Activated naive CD8-positive, alpha-beta T cell treated with anti-CD3 and anti-CD28 coated beads, Interleukin-2, amount 10 ng/mL, durations not matched to agents 7 days and 5 days (primary cell): ENCODE results near the gene ARMCX2. TPM values are rescaled to one million over a fixed set of nuclear protein-coding genes. Genes with fewer than 3 reads are reported as not detected.

Experiments used
- ATAC-seq: fragments of 150-1000 bp; cut with Tn5 transposase; one replicate; pipeline ENCODE4 v1.10.0; 2021; ENCODE audit warnings: low read depth, moderate library complexity
- POLR2A ChIA-PET: fragments of 350-600 bp; sonication (Branson Sonifier 250); formaldehyde crosslinking; loops from one replicate; lab custom pipeline; 2021; ENCODE audit warnings: antibody characterized with exemption; lab: Charles Lee
- DNase-seq: peaks from one replicate; pipeline ENCODE4 v3.0.0; 2021
- H3K27ac Mint-ChIP-seq: one replicate; pipeline ENCODE4 v1.8.0; 2022; ENCODE audit warnings: mild to moderate bottlenecking, mixed read lengths
- H3K27me3 Mint-ChIP-seq: one replicate; pipeline ENCODE4 v1.8.0; 2022; ENCODE audit warnings: mild to moderate bottlenecking, moderate library complexity, mixed read lengths
- H3K36me3 Mint-ChIP-seq: one replicate; pipeline ENCODE4 v1.8.0; 2021; ENCODE audit warnings: mild to moderate bottlenecking, mixed read lengths
- H3K4me1 Mint-ChIP-seq: one replicate; pipeline ENCODE4 v1.8.0; 2021; ENCODE audit warnings: mixed read lengths
- H3K4me3 Mint-ChIP-seq: one replicate; pipeline ENCODE4 v1.8.0; 2022; ENCODE audit warnings: mild to moderate bottlenecking, moderate library complexity, mixed read lengths
- H3K9me3 Mint-ChIP-seq: one replicate; pipeline ENCODE4 v1.8.0; 2021; ENCODE audit warnings: mixed read lengths
- total RNA-seq, 2 experiments: library from RNA; stranded (reverse); gene quantifications; one replicate each; pipeline ENCODE4 v1.2.3, GENCODE V29; 2021

Gene ARMCX2
- total RNA-seq = 10 to 100 TPM in 1 of 2 experiments, 1 to 10 TPM in 1; 8.8 to 10.9 TPM

GRCh38 chrX:101659601-101660063 lies at the start of gene ARMCX2:
Gene ARMCX2 (minus strand): TSS chrX:101659850. CDS start chrX:101657588, 2,262 bp downstream.
- DNase-seq = no peak
- H3K36me3 Mint-ChIP-seq = no peaks in the 10 kb centered on the region
- peak within 1 kb of the TSS; percentile 58 for H3K27ac Mint-ChIP-seq
- POLR2A ChIA-PET = no interaction called here
- peaks cover 15% of the 10 kb centered on the region for H3K4me1 Mint-ChIP-seq
- peak; percentile 33 for ATAC-seq
- H3K9me3 Mint-ChIP-seq = no peaks in the 10 kb centered on the region
- peaks cover 5% of the 10 kb centered on the region for H3K27me3 Mint-ChIP-seq
- H3K4me3 Mint-ChIP-seq = peak within 1 kb of the TSS; percentile 81

- H3K4me1 Mint-ChIP-seq = no peaks in the 10 kb centered on the region
- POLR2A ChIA-PET = no interaction called here
- no peak for ATAC-seq
- no peak overlapping the region for H3K4me3 Mint-ChIP-seq
- no peak for DNase-seq
- no peak overlapping the region for H3K27ac Mint-ChIP-seq
- no peaks in the 10 kb centered on the region for H3K27me3 Mint-ChIP-seq
- no peaks in the 10 kb centered on the region for H3K9me3 Mint-ChIP-seq
- H3K36me3 Mint-ChIP-seq = no peaks in the 10 kb centered on the region
These were observed 49.7 kb upstream of the ARMCX2 start for GRCh38 chrX:101709384-101709783.

GRCh38 chrX:101708163-101708562 lies 48.5 kb upstream of the ARMCX2 start:
- DNase-seq (no peak), ATAC-seq (no peak)
- POLR2A ChIA-PET = no interaction called here
- Mint-ChIP-seq H3K27ac (no peak overlapping the region), H3K4me3 (no peak overlapping the region), H3K4me1 (no peaks in the 10 kb centered on the region), H3K36me3 (no peaks in the 10 kb centered on the region), H3K9me3 (no peaks in the 10 kb centered on the region), H3K27me3 (no peaks in the 10 kb centered on the region)

GRCh38 chrX:101693476-101693875 lies 33.8 kb upstream of the ARMCX2 start:
- Mint-ChIP-seq H3K4me1 (peaks cover 5% of the 10 kb centered on the region), H3K27ac (no peak overlapping the region), H3K36me3 (no peaks in the 10 kb centered on the region), H3K27me3 (peaks cover 5% of the 10 kb centered on the region), H3K4me3 (no peak overlapping the region), H3K9me3 (no peaks in the 10 kb centered on the region)
- DNase-seq (no peak), ATAC-seq (no peak)
- POLR2A ChIA-PET = no interaction called here

GRCh38 chrX:101691835-101692234 lies 32.2 kb upstream of the ARMCX2 start:
- Mint-ChIP-seq H3K27me3 (no peaks in the 10 kb centered on the region), H3K4me3 (no peak overlapping the region), H3K27ac (no peak overlapping the region), H3K9me3 (no peaks in the 10 kb centered on the region), H3K4me1 (peaks cover 7% of the 10 kb centered on the region), H3K36me3 (no peaks in the 10 kb centered on the region)
- DNase-seq = no peak
- ATAC-seq = no peak
- POLR2A ChIA-PET = no interaction called here

GRCh38 chrX:101686574-101686973 lies 26.9 kb upstream of the ARMCX2 start:
- Mint-ChIP-seq H3K27me3 (peaks cover 5% of the 10 kb centered on the region), H3K4me3 (no peak overlapping the region), H3K36me3 (no peaks in the 10 kb centered on the region), H3K9me3 (no peaks in the 10 kb centered on the region), H3K4me1 (peaks cover 4% of the 10 kb centered on the region), H3K27ac (no peak overlapping the region)
- no peak for ATAC-seq
- POLR2A ChIA-PET = no interaction called here
- no peak for DNase-seq

- DNase-seq (no peak), ATAC-seq (no peak)
- no peak overlapping the region for H3K27ac Mint-ChIP-seq
- H3K4me1 Mint-ChIP-seq = peaks cover 4% of the 10 kb centered on the region
- H3K36me3 Mint-ChIP-seq = no peaks in the 10 kb centered on the region
- H3K9me3 Mint-ChIP-seq = no peaks in the 10 kb centered on the region
- H3K27me3 Mint-ChIP-seq = peaks cover 5% of the 10 kb centered on the region
- POLR2A ChIA-PET = no interaction called here
- H3K4me3 Mint-ChIP-seq = no peak overlapping the region
These were observed 26.3 kb upstream of the ARMCX2 start for GRCh38 chrX:101685923-101686322.

GRCh38 chrX:101682723-101683122 lies 23.1 kb upstream of the ARMCX2 start:
- Mint-ChIP-seq H3K4me3 (no peak overlapping the region), H3K36me3 (no peaks in the 10 kb centered on the region), H3K27me3 (peaks cover 5% of the 10 kb centered on the region), H3K9me3 (no peaks in the 10 kb centered on the region), H3K27ac (no peak overlapping the region), H3K4me1 (no peaks in the 10 kb centered on the region)
- ATAC-seq = no peak
- DNase-seq = no peak
- POLR2A ChIA-PET = no interaction called here

- Mint-ChIP-seq H3K27ac (no peak overlapping the region), H3K4me3 (no peak overlapping the region), H3K9me3 (no peaks in the 10 kb centered on the region), H3K36me3 (no peaks in the 10 kb centered on the region), H3K27me3 (no peaks in the 10 kb centered on the region), H3K4me1 (no peaks in the 10 kb centered on the region)
- POLR2A ChIA-PET = no interaction called here
- DNase-seq = no peak
- ATAC-seq = no peak
These were observed 17.4 kb upstream of the ARMCX2 start for GRCh38 chrX:101677028-101677427.

- DNase-seq (no peak), ATAC-seq (no peak)
- no peaks in the 10 kb centered on the region for H3K36me3 Mint-ChIP-seq
- H3K4me1 Mint-ChIP-seq = no peaks in the 10 kb centered on the region
- no peak overlapping the region for H3K4me3 Mint-ChIP-seq
- no peaks in the 10 kb centered on the region for H3K27me3 Mint-ChIP-seq
- POLR2A ChIA-PET = no interaction called here
- H3K27ac Mint-ChIP-seq = no peak overlapping the region
- H3K9me3 Mint-ChIP-seq = no peaks in the 10 kb centered on the region
These were observed 16.9 kb upstream of the ARMCX2 start for GRCh38 chrX:101676571-101676970.

GRCh38 chrX:101668143-101668542 lies 8.5 kb upstream of the ARMCX2 start:
- Mint-ChIP-seq H3K9me3 (peaks cover 1% of the 10 kb centered on the region), H3K4me3 (no peak overlapping the region), H3K4me1 (peaks cover 3% of the 10 kb centered on the region), H3K27me3 (no peaks in the 10 kb centered on the region), H3K36me3 (no peaks in the 10 kb centered on the region), H3K27ac (no peak overlapping the region)
- POLR2A ChIA-PET = no interaction called here
- ATAC-seq (no peak), DNase-seq (no peak)

- Mint-ChIP-seq H3K4me3 (peak overlapping the region; percentile 81), H3K4me1 (peaks cover 15% of the 10 kb centered on the region), H3K36me3 (peaks cover 2% of the 10 kb centered on the region), H3K9me3 (no peaks in the 10 kb centered on the region), H3K27ac (peak overlapping the region; percentile 58), H3K27me3 (peaks cover 5% of the 10 kb centered on the region)
- POLR2A ChIA-PET = no interaction called here
- DNase-seq (peak; percentile 64), ATAC-seq (peak; percentile 79)
These were observed 774 bp downstream of the ARMCX2 start for GRCh38 chrX:101658661-101659491.

- Mint-ChIP-seq H3K36me3 (peaks cover 2% of the 10 kb centered on the region), H3K27ac (no peak overlapping the region), H3K4me1 (peaks cover 15% of the 10 kb centered on the region), H3K4me3 (no peak overlapping the region), H3K27me3 (no peaks in the 10 kb centered on the region), H3K9me3 (no peaks in the 10 kb centered on the region)
- DNase-seq = no peak
- POLR2A ChIA-PET = no interaction called here
- ATAC-seq = no peak
These were observed 2.2 kb downstream of the ARMCX2 start for GRCh38 chrX:101657495-101657894.

- POLR2A ChIA-PET = no interaction called here
- no peaks in the 10 kb centered on the region for H3K9me3 Mint-ChIP-seq
- no peak for DNase-seq
- H3K27ac Mint-ChIP-seq = no peak overlapping the region
- no peak overlapping the region for H3K4me3 Mint-ChIP-seq
- H3K36me3 Mint-ChIP-seq = peaks cover 2% of the 10 kb centered on the region
- peaks cover 15% of the 10 kb centered on the region for H3K4me1 Mint-ChIP-seq
- ATAC-seq = no peak
- H3K27me3 Mint-ChIP-seq = no peaks in the 10 kb centered on the region
These were observed 2.8 kb downstream of the ARMCX2 start for GRCh38 chrX:101656817-101657216.
